NCI-H2196 treated with DMSO at 0.1 percent for 48 hours (cell line): ENCODE data around the gene CMKLR1.

ENCODE experiments used
- DNase-seq: peaks from one replicate; lab custom pipeline; 2025; ENCODE audit not compliant: unreplicated experiment; lab: John Stamatoyannopoulos, UW

CMKLR1 gene

DNA sequence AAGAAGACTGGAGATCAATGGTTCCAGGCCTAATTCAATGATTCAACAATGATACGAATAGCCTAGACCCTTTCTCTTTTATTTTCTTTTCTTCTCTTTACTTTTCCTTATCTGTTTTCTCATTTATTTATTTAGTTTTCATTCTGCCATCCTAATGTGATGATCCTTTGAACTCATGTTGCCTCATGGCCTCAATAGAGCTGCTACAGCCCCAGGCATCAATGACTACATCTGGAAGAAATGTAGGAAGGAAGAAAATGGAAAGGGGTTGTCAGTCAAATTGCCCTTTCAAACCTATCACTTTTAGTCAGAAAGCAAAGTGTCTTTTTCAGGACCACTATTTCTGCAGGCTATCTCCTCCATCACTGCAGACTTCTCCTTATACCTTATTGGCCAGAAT is 69.9 kb downstream of the CMKLR1 start:
- no peak for DNase-seq

DNA sequence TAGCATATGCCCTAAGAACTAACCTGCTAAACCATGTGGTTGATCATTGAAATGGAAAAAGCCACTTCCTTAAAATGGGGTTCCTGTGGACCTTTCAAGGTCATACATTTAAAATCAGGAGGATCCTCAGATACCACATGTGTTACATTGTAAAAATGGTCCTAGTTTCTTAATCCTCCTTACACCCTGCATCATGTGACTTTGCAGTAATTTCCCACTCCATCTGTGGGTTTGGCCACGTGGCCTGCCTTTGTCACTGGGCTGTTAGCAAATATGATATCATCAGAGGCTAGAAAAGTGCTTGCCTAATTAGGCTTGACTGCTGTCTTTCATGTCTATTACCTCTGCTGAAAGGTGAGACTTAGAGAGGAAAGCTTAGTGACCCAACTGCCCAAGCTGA is 70.7 kb downstream of the CMKLR1 start:
- DNase-seq, result no peak

DNA sequence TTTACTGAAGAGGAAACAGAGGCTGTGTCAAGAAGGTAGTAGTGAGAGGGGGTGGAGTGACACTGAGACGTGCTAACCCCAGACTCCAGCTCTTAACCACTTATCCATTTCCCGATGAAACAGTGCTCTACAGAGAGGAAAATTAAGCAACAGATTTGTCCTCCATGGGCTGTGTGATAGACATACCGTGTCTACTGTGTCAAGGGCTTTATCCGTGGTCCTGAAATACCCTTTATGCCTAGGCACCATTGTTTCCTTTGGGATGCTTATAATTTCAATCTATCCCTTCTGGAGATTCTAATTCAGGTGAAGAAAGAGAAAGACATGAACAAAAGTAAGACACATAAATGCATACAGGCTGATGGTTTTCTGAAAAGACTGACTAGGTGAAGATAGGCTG is 71.7 kb downstream of the CMKLR1 start:
- DNase-seq, result no peak

DNA sequence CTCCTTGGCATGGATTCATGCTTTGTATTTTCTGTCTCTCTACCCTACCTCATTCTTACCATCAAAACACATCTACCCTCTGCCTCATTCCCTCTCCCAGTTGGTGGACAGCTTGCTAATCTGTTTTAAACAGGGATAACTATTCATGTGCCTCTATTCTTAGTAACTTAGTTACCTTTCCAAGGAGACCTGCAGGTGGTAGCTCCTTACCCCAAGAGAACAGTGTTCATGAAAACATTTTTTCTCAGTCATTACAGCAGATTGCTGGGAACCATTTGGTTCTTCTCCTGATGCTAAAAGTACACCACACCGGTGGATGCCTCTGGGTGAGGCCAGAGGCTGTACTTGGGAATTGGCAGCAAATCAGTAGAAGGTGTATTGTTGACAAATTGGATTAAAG is 73.0 kb downstream of the CMKLR1 start:
- no peak for DNase-seq

DNA sequence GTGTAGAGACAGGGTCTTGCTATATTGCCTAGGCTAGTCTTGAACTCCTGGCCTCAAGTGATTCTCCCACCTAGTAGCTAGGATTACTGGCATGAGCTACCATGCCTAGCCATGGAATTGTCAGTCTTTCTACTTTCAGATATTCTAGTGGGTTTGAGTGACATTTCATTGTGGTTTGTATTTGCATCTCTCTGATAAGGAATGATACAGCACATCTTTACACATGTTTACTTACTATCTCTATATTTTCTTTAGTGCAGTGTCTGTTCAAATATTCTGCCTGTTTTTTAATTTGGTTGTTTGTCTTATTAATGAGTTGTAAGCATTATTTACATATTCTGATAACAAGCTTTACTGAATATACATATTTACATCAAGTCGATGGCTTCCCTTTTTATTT is 73.6 kb downstream of the CMKLR1 start:
- DNase-seq, result no peak

DNA sequence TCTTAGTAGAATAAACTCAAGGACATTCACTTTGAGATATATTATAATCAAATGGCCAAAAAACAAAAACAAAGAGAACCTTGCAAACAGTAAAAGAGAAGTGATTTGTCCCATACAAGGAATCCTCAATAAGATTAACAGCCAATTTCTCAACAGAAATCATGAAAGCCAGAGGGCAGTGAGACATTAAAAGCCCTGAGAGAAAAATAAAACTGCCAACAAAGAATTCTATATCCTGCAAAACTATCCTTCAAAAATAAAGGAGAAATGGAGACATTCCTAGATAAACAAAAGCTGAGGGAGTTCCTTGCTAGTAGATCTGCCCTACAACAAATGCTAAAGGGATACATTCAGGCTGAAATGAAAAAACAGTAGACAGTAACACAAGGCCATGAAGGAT is 78.1 kb downstream of the CMKLR1 start:
- DNase-seq, result no peak

DNA sequence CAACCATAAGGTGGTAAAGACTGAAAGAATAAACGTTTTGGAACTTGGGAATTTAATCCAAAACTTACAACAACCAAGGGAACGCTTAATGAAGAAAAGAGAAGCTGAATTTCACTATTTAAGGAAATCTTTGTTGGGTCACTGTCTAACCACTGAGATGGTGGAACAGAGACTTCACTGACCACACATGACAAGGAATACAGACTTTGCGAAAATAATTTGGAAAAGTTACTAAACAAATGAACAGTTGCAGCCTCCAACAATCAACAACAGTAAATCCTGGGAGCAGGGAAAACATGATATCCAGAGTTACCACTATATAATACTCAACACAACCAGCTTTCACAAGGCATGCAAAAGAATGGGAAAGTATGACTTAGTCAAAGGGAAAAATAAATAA is 79.1 kb downstream of the CMKLR1 start:
- no peak for DNase-seq

DNA sequence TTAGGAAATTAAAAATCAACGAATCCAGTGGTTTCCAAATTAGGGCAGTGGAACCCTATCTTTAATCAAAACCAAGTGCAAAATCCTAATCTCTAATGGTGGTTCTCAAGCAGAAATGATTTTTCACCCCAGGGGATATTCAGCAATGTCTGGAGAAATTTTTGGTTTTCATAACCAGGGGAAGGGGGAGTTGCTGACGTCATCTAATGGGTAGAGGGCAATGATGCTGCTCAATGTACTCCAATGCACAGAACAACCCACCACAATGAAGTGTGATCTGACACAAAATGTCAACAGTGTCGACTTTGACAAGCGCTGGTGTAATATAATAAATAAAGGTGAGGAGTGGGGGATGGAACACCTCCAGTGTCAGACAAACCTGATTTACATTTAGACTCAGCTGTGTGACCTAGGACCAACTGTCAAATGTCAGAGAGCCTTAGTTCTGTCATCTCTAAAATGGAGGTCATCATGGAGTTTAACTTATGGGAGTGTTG is 81.5 kb downstream of the CMKLR1 start:
- no peak for DNase-seq

DNA sequence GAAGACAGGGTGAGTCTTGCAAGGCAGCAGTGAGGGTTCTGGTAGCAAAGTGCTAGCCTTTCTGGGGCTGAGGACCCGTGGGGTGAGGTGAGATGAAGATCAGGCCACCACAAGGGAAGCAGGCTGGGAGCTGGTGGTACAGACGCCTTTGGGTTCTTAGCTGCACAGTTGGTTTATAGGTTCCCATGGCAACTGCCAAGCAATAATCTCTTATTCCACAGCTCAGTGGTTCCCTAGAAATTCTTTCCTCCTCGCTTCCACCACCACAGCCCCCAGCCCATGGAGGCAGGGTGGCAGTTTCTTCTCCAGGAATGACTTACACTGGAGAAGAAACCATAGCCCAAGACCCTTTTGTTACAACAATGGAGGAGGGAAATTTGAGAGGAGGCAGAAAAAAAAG is 82.1 kb downstream of the CMKLR1 start:
- DNase-seq, result no peak

DNA sequence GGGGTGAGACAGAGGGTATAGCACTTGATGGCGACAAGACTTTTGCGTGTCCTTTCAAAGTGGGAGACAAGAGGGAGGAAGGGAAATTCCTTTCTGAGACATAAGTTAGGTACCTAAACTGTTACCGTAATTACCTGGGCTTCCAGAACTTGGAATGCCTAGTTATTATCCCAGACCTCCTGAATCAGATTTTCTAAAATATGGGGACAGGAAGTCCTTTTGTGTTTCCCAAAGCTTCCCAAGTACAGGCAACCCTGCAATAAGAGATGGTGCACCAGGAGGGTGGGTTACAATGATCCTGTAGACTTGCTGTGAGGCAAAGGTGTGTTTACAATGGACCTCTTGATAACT is 83.9 kb downstream of the CMKLR1 start:
- DNase-seq, result no peak

DNA sequence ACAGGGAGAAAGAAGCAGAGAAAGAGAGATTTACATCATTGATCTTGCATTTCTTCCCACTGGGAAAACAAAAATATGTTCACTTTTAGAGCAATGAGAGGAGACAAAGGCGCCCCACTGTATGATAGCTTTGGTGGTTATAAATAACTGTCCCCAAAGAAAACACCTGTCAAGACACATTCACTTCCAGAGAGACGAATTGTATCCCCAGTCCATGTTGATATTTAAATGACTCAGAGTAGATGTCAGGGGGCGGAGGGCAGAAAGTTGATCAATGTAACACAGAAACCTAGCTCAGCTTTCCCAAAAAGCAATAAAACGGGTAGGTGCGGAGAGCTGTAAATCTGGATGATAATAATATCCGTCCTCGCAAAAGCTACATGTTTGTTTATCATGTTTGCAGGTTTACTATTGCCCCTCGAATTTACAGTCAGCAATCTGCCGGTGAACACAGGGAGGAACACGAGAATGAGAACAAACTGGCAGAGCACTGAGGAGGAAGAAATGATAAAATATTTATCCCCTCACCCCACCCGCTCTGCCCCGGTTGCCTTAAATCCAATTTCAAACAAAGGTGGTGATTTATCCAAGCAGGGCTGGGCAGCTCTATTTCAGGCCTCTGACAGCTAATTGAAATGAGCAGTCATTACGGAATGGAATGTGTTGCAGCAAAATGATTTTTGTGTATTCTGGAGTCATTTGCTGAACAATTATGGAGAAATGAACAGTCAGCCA is 84.4 kb downstream of the CMKLR1 start:
- DNase-seq, result no peak

DNA sequence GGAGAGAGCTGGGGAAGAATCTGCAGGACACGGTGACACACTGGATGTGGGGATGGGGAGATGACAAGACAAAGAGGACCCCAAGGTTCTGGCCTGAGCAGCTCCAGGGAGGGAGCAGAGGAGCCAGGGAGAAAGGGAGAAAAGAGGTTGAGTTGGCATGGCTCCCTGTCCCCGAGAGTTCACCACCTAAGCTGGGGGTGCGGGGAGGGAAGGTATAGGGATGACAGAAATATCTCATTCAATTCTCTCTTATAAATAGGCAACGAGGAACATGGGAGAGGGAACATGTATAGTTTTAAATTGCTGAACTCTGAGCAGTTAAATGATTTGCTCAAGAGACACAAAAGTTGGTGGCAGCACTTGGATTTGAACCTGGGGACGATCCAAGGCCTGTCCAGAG is 85.1 kb downstream of the CMKLR1 start:
- no peak for DNase-seq

DNA sequence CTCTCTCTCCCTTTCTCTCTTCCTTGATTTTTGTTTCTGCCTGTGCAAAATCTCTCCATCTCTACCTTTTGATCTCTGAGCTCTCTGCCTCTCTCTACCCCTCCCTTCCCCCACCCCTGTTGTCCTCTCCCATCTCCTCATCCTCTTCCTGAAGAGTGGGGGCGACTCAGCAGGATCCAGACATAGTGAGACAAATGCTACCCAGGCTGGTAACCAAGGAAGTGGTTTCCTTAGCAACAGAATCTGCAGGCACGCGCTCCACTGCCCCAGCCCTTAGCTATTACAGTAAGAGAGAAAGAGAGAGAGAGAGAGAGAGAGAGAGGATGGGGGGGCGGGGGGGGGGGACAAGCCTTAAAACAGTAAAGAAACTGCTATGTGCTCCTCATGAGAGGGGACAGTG is 85.6 kb downstream of the CMKLR1 start:
- peak; percentile 13 for DNase-seq

DNA sequence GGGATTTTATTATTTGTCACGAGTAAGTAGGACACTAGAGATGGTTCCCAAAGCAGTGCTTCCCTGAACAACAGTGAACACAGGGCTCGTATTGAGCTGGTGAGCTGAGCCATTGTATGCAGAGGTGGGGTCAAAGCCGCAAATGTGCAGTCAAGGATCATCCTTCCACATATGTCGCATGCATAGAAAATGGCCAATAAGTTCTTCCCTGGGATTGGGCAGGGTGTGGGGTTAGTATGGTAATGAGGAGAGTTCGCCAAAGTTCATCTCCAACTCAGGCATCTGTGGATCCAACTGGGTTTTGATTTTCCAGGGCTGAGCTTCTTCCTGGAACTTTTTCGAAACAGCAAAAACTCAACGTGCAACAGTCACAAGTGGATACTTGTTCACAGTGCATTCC is 86.6 kb downstream of the CMKLR1 start:
- no peak for DNase-seq

DNA sequence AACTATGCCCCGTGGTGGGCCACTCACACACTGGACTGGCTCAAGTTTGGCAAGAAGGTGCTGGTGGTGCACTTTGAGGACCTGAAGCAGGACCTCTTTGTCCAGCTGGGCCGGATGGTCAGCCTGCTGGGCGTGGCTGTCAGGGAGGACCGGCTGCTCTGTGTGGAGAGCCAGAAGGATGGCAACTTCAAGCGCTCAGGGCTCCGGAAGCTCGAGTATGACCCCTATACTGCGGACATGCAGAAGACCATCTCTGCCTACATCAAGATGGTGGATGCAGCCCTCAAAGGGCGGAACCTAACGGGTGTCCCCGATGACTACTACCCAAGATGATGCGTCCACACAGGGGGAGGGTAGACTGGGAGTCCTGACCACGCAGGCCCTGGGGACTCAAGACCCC is 91.1 kb downstream of the CMKLR1 start:
- DNase-seq, result no peak

DNA sequence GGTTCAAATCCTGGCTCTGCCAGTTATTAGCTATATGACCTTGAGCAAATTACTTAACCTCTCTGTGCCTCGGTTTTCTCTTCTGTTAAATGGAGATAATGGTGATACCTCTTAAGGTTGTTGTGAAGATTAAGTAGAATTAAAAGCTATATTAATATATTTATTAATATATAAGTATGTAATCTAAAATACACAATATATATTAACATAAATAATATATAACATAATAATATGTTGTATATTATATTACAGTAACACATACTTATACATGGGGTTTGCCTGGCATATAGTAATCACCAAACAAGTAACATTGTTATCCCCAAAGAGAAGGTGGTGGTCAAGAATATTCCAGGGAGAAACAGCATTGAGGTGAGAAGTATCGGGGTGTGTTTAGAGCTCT is 92.0 kb downstream of the CMKLR1 start:
- DNase-seq, result no peak

DNA sequence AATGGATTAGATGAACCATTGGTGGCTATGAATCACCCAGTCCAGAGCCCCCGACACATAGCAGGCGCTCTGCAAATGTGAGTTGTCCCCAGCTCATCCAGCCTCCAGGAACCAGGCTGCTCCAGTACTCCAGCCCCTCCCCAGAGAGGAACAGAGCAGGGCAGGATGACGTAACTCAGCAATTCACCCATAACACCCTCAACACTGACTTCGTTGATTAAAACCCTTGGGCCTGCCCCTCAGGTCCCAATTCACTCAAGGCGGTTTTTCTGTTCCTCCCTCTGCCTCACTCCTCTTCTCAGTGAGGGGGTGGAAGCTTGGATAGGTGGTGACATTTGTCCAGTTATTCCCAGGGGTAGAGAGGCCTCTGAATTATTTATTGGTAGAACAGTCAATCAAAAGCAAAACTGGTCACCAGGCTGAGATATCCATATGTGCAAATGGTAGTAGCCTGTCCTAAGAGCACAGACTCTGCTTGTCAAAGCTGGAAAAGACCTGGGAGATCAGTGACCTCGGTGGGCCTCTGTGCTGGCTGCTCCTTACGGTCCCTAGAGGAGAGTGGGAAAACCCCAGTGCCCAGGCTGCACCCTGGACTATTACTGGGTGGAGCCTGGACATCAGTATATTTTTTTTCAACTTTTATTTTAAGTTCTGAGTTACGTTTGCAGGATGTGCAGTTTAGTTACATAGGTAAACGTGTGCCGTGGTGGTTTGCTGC is 97.0 kb downstream of the CMKLR1 start:
- DNase-seq, result no peak

DNA sequence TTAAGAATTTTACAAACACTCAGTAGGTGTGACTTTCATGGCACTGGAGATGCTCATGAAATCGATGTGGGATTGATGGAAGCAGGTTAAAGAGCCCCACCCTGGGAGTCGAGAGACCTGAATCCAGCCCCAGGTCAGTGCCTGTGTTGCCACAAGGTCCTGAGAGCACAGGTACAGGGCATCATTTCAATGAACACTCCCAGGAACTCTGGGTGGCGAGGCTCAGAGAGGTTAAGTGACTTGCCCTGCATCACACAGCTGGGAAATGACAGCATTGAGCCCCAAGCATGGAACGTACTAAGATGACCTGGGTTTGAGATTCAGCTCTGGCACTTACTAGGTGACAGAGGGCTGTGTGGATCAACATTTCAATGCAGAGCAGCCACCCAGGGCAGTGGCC is 98.2 kb downstream of the CMKLR1 start:
- no peak for DNase-seq

DNA sequence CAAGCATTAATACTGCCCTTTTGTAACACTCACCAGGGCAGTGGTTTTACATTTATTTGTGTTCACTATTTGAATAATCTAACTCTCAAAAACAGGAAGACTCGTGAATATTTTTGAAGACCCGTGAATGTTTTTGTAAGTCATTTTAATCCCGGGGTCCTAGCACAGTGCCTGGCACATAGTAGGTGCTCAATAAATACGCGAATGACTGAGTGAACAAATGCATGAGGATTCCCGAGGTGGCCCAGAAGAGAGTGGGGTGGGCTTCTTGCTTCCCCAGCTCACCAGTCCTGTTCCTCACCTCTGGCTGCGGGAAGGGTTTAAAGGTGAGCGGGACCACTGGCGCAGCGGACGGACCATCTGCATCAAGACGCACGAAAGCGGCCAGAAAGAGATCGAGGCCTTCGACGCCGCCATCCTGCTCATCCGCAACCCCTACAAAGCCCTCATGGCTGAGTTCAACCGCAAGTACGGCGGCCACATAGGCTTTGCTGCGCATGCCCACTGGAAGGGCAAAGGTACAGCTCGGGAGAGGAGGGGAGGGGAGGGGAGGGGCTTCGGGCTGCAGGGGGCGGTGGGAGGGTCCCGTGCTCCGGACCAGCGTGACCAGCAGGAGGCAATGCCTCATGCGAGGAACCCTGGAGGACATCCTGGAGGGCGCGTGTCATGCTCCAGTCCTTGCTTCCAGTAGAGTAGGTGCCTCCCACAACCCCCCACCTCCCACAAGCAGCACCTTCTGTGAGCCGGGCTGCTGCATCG is 98.9 kb downstream of the CMKLR1 start:
- no peak for DNase-seq

DNA sequence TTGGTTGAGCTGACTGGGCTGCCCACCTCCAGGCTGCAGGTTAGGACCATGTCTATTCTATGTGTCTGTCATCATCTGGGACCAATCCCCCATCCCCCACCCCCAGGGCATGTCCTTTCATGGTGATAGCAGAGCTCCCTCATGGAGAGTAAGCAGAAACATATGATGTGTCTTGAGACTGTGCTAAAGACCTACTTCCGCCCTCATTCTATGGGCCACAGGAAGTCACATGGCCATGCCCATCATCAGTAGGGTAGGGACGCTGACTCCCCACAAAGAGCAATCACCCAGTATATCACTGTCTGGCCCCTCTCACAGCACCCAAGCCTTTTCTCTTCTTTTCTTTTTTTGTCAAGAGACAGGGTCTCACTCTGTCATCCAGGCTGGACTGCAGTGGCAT is 99.7 kb downstream of the CMKLR1 start:
- no peak for DNase-seq

DNA sequence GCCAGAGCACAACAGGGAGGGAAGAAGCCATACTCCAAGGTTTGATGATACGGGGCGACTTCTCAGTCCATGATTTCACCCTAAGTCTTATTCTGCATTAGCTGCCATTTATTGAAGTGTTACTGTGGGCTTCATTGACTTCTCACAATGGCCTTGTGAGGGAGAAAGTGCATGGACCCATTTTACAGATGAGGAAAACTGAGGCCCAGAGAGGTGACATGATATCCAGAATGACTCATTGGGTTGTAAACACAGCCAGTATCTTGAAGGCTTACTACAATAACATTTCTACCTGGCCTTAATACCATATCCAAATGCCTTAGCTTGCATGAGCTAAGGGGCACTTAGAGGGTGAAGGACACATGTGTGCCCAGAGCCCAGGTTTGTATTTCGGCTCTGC is 100.6 kb downstream of the CMKLR1 start:
- DNase-seq, result no peak
